Ovary (tissue), 3 donors: ENCODE data around the gene CFAP119.

ENCODE experiments used
- CTCF ChIP-seq, 3 donors: fragments of 450-650 bp in 2 of 3; fragments of 200-600 bp in 1 of 3; IDR thresholded peaks; one replicate each; pipeline versions ENCODE4 v1.5.1 to v1.8.0; 2016 to 2022; ENCODE audit warnings: antibody characterized with exemption in 3 of 3, mild to moderate bottlenecking in 1 of 3
- EP300 ChIP-seq: sonication (generic); formaldehyde crosslinking; IDR thresholded peaks from one replicate; pipeline ENCODE4 v1.6.1; 2017; ENCODE audit warnings: antibody characterized with exemption
- POLR2A ChIP-seq: fragments of 450-650 bp; IDR thresholded peaks from one replicate; pipeline ENCODE4 v1.6.1; 2017; ENCODE audit warnings: antibody characterized with exemption, mild to moderate bottlenecking, moderate library complexity
- donor health status: DM: no; HTN: no; CAD: no.

DNA sequence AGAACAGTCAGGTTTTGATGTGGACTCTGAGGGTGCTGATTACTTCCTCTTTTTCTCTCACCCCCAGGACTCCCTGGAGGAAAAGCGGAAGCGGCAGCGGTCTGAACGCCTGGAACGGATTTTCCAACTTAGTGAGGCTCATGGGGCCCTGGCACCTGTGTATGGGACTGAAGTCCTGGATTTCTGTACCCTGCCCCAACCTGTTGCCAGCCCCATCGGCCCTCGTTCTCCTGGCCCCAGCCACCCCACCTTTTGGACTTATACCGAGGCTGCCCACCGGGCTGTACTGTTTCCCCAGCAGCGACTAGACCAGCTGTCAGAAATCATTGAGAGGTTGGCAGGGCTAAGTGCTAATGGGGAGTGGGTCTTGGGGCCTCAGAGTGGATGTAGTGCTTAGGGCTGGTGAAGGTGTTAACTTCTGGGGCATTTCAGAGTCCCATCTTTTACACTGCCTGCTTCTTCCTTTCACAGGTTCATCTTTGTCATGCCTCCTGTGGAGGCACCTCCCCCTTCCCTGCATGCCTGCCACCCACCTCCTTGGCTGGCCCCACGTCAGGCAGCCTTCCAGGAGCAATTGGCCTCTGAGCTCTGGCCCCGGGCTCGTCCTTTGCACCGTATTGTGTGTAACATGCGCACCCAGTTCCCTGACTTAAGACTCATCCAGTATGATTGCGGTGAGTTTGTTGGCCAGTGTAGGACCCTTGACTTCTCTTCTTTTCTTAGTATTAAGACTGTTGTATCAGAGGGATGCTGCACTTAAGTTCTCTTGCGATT, 32.8 kb downstream of the CFAP119 start:
- no peak for TF ChIP-seq CTCF (IDR thresholded peaks at IDR 0.05)
- no peak for TF ChIP-seq POLR2A
- no peak for TF ChIP-seq EP300
